ENCODE measurements around the gene TMEM184B.

DNA sequence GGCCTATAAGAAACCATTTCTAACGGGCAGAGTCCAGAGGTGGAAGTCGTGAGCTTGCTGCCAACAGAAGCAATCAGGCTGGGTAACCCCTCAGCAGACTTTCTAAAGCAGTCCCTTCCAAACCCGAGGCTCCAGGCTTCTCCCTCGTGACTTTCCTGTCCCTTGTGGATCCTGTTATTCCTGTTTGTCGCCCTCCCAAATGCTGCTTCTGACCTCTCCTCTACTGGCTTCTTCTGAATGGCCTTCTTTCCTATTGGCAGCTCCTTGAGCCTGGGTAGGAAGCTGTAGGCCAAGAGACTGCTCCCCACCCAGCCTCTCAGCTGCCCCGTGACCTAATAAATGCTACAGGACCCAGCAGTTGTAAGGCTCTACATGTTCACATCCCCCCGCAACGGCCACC, 36.0 kb downstream of the TMEM184B start:
- TF ChIP-seq, protein P1, sequence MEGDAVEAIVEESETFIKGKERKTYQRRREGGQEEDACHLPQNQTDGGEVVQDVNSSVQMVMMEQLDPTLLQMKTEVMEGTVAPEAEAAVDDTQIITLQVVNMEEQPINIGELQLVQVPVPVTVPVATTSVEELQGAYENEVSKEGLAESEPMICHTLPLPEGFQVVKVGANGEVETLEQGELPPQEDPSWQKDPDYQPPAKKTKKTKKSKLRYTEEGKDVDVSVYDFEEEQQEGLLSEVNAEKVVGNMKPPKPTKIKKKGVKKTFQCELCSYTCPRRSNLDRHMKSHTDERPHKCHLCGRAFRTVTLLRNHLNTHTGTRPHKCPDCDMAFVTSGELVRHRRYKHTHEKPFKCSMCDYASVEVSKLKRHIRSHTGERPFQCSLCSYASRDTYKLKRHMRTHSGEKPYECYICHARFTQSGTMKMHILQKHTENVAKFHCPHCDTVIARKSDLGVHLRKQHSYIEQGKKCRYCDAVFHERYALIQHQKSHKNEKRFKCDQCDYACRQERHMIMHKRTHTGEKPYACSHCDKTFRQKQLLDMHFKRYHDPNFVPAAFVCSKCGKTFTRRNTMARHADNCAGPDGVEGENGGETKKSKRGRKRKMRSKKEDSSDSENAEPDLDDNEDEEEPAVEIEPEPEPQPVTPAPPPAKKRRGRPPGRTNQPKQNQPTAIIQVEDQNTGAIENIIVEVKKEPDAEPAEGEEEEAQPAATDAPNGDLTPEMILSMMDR (IDR thresholded peaks at IDR 0.05) = no peak
- no peak for TF ChIP-seq POLR2A (IDR thresholded peaks at IDR 0.05)
